Endothelial cell (in vitro differentiated cells): ENCODE data around the gene SPATA25. TPM values are rescaled to one million over a fixed set of nuclear protein-coding genes. Genes with fewer than 3 reads are reported as not detected.

Source experiments
- DNase-seq: peaks from one replicate; pipeline ENCODE4 v3.0.0; 2021; ENCODE audit warnings: low spot score
- H3K27ac Mint-ChIP-seq: one replicate; pipeline ENCODE4 v1.8.0; 2021; ENCODE audit warnings: mixed read lengths, inconsistent platforms; ENCODE audit not compliant: unreplicated experiment
- H3K27me3 Mint-ChIP-seq: one replicate; pipeline ENCODE4 v1.8.0; 2021; ENCODE audit warnings: mild to moderate bottlenecking, moderate library complexity, mixed read lengths, inconsistent platforms; ENCODE audit not compliant: unreplicated experiment
- H3K36me3 Mint-ChIP-seq: one replicate; pipeline ENCODE4 v1.8.0; 2021; ENCODE audit warnings: mild to moderate bottlenecking, low read depth, mixed read lengths, inconsistent platforms; ENCODE audit not compliant: unreplicated experiment
- H3K4me1 Mint-ChIP-seq: one replicate; pipeline ENCODE4 v1.8.0; 2021; ENCODE audit warnings: mild to moderate bottlenecking, mixed read lengths, inconsistent platforms; ENCODE audit not compliant: unreplicated experiment
- H3K4me3 Mint-ChIP-seq: one replicate; pipeline ENCODE4 v1.8.0; 2021; ENCODE audit warnings: mild to moderate bottlenecking, mixed read lengths, inconsistent platforms; ENCODE audit not compliant: unreplicated experiment
- H3K9me3 Mint-ChIP-seq: one replicate; pipeline ENCODE4 v1.8.0; 2021; ENCODE audit warnings: mixed read lengths, inconsistent platforms; ENCODE audit not compliant: unreplicated experiment
- CTCF ChIP-seq: fragments of 200-600 bp; sonication (generic); IDR thresholded peaks from one replicate; pipeline ENCODE4 v1.5.0; 2021; ENCODE audit warnings: antibody characterized with exemption; ENCODE audit not compliant: unreplicated experiment
- total RNA-seq: library from RNA; stranded (reverse); fragmentation: NEBNext Ultra II Directional; extraction: Animal tissue kit (Norgen Biotek cat#: 25700); gene quantifications from one replicate; pipeline ENCODE4 v1.2.1, GENCODE V29; 2021; ENCODE audit not compliant: unreplicated experiment

SPATA25 gene
- total RNA-seq, 1 donor from 2014 or later = 0.62 TPM

GRCh38 chr20:45911486-45912343 lies 24.3 kb upstream of the SPATA25 start, which contains the start of gene PLTP:
Gene PLTP, minus strand, starts transcription at chr20:45912155. Its CDS starts 703 bp downstream, at chr20:45911452.
- no peak for TF ChIP-seq CTCF

DNA sequence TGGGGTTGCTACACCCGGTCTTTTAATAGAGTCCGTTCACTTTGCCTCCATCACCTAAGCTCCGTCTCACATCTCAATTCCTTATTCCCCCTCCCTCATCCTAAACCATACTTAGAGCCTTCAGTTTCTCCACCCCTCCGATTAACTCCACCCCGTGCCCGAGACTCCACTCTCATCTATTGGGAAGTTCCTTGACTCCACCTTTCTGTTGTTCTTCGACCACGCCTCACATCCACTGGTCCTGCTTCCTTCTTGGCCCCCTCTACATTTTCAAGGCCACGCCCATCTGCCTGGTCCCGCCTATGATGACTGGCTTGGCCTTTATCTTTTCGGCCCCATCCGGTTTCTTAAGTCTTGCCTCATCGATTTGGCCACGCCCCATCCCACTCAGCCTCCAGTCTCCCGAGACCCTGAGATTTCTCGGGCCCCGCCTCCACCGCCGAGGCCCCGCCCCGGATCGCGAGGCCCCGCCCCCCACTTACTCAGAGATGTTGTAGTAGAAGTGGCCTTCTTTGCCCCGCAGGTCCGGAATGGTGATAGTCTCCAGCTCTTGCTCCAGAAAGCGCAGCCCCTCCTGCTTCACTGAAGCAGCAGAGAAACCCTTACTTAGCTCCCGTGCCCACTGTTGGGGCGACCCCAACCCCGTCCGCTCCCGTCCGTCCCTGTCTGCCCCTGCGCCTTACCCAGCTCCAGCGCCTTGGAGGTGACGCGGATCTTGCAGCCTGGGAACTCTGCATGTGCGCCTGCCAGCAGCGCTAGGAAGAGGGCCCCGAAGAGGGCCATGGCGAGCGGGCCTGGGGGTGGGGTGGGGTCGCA lies 23.5 kb upstream of the SPATA25 start:
- peak; percentile 98 for DNase-seq
- no peak for TF ChIP-seq CTCF
- H3K36me3 Mint-ChIP-seq = peaks cover 11% of the 10 kb centered on the region
- no peaks in the 10 kb centered on the region for H3K9me3 Mint-ChIP-seq
- peaks cover 10% of the 10 kb centered on the region for H3K27me3 Mint-ChIP-seq
- H3K4me1 Mint-ChIP-seq = peaks cover 11% of the 10 kb centered on the region
- peak overlapping the region; percentile 82 for H3K4me3 Mint-ChIP-seq
- peak overlapping the region; percentile 57 for H3K27ac Mint-ChIP-seq

More at GRCh38 chr20:45911486-45912343, 24.3 kb upstream of the SPATA25 start, which contains the start of gene PLTP:
- Mint-ChIP-seq H3K27me3 (peaks cover 10% of the 10 kb centered on the region), H3K36me3 (peaks cover 10% of the 10 kb centered on the region), H3K27ac (peak within 1 kb of the TSS; percentile 30), H3K9me3 (no peaks in the 10 kb centered on the region), H3K4me3 (peak within 1 kb of the TSS; percentile 82), H3K4me1 (peaks cover 11% of the 10 kb centered on the region)
- peak; percentile 65 for DNase-seq

DNA sequence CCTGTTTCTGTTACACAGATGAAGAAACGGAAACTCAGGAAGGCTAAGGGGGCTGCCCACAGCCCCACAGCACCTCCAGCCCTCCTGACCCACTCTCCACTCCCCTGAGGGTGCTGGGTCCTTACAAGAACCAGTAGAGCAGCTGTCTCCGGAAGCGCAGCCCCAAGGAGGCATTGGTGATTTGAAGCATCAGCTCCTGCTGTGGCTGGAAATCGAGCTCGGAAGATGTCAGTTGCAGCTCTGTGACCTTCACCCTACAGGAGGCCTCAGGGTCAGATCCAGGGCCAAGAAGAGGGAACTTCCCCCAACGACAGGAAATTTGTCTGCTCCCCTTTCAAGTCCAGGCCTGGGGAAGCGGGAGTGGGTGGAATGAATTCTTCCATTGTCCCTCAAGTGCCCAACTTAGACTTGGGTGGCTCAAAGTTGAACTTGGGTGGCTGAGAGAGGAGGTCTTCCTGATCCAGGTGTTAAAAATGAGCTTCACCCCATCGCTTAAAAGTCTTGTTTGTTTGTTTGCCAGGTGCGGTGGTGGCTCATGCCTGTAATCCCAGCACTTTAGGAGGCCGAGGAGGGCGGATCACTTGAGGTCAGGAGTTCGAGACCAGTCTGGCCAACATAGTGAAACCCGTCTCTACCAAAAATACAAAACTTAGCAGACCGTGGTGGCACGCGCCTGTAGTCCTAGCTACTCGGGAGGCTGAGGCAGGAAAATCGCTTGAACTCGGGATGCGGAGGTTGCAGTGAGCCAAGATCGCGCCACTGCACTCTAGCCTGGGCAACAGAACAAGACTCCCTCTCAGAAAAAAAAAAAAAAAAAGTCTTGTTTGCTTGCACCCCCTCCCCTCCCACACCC lies 22.6 kb upstream of the SPATA25 start:
- Mint-ChIP-seq H3K27me3 (peaks cover 10% of the 10 kb centered on the region), H3K4me1 (peaks cover 11% of the 10 kb centered on the region), H3K27ac (peak overlapping the region; percentile 57), H3K36me3 (peaks cover 15% of the 10 kb centered on the region), H3K9me3 (no peaks in the 10 kb centered on the region), H3K4me3 (peak overlapping the region; percentile 82)
- DNase-seq = no peak
- no peak for TF ChIP-seq CTCF

DNA sequence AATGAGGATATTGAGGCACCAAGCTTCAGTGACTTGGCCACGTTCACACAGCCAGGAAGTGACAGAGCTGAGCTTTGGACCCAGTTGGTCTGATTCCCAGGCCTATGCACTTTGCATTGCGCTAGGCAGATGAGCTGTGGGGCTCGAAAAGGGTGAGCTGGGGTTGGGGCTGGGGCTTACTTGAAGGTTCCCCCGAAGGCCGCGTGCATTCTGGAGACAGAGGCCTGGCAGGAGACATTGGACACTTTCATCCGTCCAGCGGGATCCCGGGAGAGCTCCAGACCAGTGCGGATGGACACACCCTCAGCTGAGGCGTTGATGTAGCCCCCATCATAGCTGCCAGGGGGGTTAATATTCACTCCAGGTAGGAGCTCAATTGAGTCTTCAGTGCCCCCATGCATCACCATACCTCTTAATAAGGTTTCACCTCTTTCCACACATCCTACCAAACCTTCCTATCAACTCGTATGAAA lies 21.9 kb upstream of the SPATA25 start:
- Mint-ChIP-seq H3K27ac (no peak overlapping the region), H3K27me3 (peaks cover 10% of the 10 kb centered on the region), H3K4me3 (no peak overlapping the region), H3K4me1 (peaks cover 7% of the 10 kb centered on the region), H3K9me3 (no peaks in the 10 kb centered on the region), H3K36me3 (peaks cover 15% of the 10 kb centered on the region)
- no peak for TF ChIP-seq CTCF
- DNase-seq = no peak
